Vagina (tissue), 2 donors: ENCODE data around the gene HMCN1.

Source experiments
- POLR2A ChIP-seq, 2 donors: fragments of 450-650 bp; IDR thresholded peaks; one replicate each; pipeline ENCODE4 v1.6.1; 2017; ENCODE audit warnings: antibody characterized with exemption in 2 of 2, mild to moderate bottlenecking in 2 of 2, moderate library complexity in 2 of 2
- POLR2AphosphoS5 ChIP-seq, 2 donors: sonication (generic); formaldehyde crosslinking; IDR thresholded peaks; one replicate each; pipeline ENCODE4 v1.9.0; 2017; ENCODE audit warnings: antibody characterized with exemption in 2 of 2, mild to moderate bottlenecking in 2 of 2, low read depth in 1 of 2; ENCODE audit not compliant: insufficient read depth in 1 of 2
- TF ChIP-seq, protein P1 (sequence below), 3 experiments: fragments of 450-650 bp in 2 of 3; fragments of 200-600 bp in 1 of 3; sonication (generic) in 1 of 3; IDR thresholded peaks; one replicate each; pipeline ENCODE4 v1.5.1; 2017 to 2019; ENCODE audit warnings: antibody characterized with exemption in 3 of 3, mild to moderate bottlenecking in 2 of 3, moderate library complexity in 2 of 3

DNA sequence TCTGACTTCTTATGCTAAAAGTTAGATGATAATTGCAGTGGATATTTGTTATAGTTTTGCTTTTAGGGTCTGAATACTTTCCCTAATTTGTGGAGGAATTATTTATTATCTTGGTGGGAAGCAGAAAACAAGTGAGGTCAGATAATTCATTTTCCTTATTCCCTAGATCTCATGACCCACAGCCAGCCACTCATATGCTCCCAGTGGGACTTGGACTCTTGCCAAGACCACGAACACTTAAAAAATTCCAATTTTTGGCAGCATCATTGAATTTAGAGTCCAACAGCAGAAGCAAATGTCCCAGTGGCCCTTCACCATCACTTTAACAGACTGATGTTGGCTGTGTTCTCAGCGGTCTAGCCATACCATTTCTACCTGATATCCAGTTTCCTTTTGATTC, 204.2 kb downstream of the HMCN1 start:
- TF ChIP-seq, protein P1, sequence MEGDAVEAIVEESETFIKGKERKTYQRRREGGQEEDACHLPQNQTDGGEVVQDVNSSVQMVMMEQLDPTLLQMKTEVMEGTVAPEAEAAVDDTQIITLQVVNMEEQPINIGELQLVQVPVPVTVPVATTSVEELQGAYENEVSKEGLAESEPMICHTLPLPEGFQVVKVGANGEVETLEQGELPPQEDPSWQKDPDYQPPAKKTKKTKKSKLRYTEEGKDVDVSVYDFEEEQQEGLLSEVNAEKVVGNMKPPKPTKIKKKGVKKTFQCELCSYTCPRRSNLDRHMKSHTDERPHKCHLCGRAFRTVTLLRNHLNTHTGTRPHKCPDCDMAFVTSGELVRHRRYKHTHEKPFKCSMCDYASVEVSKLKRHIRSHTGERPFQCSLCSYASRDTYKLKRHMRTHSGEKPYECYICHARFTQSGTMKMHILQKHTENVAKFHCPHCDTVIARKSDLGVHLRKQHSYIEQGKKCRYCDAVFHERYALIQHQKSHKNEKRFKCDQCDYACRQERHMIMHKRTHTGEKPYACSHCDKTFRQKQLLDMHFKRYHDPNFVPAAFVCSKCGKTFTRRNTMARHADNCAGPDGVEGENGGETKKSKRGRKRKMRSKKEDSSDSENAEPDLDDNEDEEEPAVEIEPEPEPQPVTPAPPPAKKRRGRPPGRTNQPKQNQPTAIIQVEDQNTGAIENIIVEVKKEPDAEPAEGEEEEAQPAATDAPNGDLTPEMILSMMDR (IDR thresholded peaks at IDR 0.05) = no peak
- TF ChIP-seq POLR2AphosphoS5 (IDR thresholded peaks at IDR 0.05; ENCODE audit: insufficient read depth in 1 of 2, low read depth in 1 of 2) = no peak
- no peak for TF ChIP-seq POLR2A (IDR thresholded peaks at IDR 0.05)
